NCI-H2227 treated with DMSO at 0.1 percent for 48 hours (cell line): ENCODE results near the gene DISP1.
"Not testable (repeated sequence)": the region's sequence is repeated elsewhere in the genome, so short reads cannot be mapped to it uniquely, and the experiment has no call there.

Experiments used
- DNase-seq: peaks from one replicate; lab custom pipeline; 2025; lab: John Stamatoyannopoulos, UW

Gene DISP1

DNA sequence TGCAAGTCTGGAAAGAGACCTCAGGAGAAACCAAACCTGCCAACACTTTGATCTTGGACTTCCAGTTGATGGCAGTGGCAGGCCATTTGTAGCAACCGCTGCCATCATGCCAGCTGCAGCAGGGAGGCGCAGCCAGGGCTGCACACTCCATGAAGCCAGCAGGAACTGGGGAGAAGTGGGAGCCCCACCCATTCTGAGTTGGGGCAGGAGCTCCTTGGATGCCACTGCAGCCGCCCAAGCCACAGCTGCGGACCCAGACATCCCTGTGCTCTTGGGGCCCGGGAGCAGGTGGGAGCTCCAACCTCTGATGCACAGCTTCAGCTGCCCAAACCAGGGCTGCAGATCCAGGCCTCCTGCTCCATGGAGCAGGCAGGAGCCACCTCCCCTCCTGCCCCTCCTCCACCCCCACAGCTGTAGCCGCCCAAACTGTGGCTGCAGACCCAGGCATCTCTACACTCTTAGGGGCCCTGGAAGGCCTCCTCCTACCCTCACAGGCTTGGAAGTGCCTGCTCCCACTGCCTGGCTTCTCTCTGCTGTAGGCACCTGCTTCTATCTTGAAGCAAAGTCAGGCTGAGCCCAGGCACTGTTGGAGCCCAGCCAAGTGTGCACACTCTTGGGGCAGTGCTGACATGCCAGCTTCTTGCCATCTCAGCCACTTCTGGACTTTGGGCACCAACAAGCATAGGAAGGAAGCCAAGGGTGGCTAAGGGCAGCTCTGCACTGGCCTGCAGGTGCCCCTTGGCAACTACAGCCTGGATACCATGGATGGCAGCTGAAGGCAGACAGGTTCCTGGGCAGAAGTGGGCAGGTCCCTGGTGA, 20.0 kb upstream of the DISP1 start:
- DNase-seq, result no peak

DNA sequence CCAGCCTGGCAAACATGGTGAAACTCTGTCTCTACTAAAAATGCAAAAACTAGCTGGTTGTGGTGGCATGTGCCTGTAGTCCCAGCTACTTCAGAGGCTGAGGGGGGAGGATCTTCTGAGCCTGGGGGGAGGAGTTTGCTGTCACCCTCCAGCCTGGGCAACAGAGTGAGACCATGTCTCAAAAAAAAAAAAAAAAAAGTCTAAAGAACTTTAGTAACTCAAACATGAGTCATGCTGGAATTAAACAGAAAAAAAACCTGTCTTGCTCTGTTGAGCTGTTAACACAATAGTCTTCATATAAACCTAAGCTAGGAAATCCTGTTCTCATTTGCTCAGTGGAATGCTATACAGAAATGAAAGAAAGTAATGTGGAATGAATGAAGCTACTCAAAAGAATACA, 16.7 kb upstream of the DISP1 start:
- no peak for DNase-seq

DNA sequence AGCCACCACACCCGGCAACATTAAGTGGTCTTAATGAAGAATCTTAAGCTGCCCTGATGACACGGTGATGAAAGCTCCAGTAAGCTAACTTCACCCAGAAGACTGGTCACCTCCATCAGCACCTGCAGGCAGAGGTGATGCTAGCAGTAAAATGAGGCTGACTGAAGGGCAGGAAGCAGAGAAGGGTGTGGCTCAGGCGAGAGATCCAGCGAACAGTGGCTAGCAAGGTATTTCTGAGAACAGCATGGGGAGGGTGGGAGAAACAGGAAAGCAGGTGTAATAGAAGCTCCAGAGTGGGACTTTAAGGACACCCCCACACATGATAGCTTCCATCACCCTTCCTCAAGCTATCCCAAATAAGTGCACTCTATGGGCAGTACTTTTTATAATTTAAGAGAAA, 15.9 kb upstream of the DISP1 start:
- DNase-seq, result no peak

DNA sequence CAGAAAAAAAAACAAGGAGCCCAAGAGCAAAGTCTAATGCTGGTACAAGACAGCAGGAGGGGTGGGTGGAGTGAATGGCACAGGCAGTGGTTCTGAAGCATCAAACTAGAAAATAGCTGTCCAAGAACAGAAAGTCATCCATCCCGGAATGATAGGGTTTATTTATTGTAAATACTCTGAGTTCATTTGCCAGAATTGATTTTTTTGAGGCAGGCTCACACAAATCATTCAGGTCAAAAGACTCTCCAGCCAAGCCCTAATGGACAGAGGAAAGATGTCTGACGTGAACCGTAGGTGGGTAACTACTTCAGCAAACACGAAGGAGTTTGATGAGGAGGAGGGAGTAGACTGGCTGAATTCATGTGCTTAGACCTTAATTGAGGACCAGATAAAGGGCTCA, 13.8 kb upstream of the DISP1 start:
- peak; percentile 19 for DNase-seq

DNA sequence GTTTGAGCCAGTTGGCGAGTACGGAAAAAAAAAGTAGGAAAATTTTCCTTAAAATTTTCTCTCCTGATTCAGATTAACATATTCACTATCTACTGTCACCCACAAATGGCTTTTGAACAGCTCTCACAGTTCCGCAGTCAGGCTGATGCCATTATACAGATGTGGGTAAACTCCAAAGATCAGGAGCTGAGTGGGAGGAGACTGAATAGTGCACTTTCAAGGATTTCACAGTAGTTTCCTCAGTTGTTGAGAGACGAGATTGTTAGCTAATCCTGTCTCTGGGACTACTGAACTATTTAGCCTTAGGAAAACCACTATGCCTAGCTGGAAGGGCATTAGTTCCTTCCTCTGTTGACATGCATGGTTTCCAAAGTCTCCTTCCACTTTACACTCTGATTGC, 3.2 kb upstream of the DISP1 start:
- no peak for DNase-seq

DNA sequence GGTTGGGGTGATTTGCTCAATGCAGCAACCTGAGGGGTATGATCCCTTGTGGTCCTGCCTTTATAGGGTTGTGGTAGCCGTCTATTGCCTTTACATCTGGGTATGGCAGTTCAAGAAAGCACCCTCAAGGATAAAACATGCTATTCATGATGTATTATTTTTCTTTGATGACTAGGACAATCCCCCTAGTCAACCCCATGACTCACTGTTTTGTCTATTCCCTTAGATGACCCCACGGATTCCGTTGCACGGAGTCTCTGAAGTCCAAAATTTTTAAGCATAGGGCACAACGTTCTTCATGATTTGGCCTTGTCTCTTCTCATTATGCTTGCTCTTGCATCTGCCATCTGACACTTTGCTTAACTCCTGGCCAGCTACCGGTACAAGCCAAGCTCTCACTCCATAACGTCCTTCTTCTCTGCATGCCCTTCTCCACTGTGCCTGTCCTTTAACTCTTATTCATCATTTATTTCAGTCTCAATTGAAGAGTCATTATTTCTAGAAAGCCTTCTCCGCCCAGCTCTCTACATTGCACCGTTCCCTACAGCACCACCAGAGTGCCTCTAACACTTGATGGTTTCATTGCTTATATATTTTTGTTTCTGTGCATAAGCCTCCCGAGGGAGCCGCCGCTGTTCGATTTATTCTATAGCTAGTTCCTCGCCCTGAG, 838 bp upstream of the DISP1 start:
- DNase-seq, result no peak

DNA sequence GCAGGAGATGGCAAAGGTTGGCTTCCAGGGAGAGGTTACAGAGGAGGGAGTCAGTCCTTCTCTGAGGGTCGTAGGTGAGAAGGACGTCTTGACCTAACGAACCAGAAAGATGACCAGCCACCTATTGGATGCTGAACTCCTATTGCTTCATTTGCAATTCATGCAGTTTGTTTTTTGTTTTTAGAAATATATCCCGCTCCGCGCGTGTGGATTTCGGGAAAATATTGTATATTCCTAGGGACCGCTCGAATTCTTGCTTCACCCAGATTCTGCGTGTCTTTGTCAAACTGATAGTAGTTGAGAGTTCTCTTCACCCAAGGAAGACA, 564 bp downstream of the DISP1 start:
- no peak for DNase-seq

DNA sequence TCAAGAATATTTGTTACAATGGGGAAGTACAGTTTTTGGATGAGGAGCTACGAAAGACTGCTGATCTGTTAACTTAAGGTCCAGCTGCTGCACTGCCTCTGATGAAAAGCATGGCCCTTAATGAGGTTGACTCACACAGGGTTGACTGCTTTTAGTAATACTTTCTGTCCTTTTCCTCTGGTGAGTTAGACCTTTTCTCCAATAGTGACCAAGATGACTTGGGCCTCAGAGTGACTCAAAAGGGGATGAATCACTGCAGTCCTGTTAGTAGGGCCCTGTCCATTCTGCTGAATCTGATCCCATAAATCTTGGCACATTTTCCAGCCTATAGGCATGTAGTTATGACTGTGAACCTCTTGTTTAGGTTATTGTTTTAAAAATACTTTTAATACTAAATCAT, 2.7 kb downstream of the DISP1 start:
- DNase-seq, result no peak

DNA sequence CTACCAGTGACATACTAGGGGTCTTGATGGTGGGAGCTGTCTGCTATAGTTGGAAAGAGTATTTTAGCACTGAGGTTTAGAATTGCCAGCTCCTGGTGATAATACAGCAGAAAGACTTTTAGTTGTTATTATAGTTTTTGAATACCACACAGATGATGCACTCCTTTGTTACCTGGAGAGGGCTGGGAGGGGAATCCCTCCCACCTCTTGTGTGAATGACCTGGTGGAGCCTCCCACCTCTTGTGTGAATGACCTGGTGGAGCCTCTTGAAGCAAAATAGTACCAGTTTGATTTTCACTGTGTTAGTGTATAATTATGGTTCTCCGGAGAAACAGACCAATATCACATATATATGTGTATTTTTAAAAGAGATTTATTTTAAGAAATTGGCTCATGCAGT, 3.3 kb downstream of the DISP1 start:
- DNase-seq, result peak; percentile 75

DNA sequence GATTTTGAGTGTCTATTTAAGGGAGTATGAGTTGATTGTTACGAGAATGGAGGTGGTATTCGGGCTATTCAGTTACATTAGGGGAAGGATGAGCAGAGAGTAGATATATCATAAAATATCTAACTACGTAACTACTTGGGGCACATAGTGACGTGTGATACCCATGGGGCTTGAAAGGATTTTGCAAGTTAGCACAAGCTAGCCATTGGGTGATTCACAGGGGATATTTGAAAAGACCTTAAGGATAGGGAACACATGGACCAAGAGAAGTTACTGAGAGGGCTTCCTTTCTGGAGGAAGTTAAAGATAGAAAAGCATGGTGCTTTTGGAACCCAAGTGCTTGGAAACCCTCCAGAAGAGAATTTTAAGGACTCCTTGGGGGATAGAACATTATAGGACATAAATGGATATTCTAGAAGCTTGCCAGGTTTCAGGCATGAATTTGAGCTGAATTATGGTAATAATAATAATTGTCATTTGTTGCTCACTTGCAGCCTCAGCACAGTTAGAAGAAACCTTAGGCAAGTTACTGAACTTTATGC, 5.4 kb downstream of the DISP1 start:
- no peak for DNase-seq

DNA sequence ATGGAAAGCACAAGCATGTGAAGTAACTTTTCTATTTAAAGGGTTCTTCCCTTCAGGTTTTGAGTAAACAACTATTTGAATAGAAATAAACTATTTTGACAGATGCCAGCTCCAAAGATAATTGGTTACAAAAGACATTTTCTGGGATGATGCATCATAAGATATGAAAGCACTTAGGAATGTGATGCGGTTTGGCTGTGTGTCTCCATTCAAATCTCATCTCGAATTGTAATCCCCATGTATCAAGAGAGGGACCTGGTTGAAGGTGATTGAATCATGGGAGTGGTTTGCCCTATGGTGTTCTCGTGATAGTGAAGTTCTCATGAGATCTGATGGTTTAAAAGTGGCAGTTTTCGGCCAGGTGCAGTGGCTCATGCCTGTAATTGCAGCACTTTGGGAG, 6.4 kb downstream of the DISP1 start:
- no peak for DNase-seq

DNA sequence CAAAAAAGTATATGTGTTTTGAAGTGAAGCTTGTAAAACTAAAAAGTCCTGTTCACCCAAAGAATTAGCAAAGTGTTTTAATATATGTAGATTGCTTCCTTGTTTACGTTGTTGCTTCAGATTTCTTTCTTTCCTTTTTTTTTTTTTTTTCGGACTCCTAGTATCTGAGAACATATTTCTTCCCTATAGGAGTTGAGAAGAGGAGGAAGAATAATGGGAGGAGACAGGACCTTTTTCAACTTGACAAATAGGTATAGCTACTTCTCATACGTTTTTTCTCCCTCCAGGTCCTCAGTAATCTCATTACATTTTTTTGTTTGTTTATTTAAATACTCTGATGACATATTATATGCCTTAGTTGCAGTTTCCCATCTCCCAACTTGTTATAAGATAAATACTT, 8.9 kb downstream of the DISP1 start:
- no peak for DNase-seq

DNA sequence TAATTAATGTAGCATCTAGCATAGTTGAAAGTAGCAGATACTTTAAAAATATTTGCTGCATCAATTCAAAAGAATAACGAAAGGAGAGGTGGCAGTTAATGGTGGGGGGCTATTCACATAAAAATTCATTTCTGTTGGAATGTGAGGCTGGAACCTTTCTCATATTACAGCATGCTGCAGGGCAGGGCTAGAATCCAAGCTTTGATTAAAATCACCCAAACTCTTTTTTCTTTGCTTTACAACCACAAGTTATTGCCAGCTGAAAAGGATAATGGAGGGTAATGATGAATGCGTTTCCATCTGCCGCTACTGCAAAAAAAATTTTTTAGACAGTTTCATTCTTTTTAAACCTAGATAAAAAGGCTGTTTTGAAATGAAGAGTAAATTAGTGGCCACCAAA, 9.8 kb downstream of the DISP1 start:
- peak; percentile 70 for DNase-seq

DNA sequence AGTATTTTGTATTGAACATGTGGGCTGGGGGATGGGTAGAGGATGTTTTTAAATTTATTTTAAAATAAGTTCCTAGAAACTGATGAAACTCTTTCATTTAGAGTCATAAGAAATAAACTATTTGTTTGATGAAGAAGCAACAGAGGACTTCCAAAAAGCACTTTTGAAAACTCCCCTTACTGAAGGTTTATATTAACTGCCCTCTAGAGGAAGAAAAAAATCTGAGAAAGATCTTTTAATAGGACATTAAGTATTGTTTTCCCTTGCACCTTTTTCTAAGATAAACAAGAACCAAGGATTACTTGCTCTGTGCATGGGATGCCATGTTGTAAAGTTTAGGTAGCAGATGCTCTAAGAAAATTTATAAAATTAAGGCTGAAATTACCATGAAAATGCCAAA, 14.1 kb downstream of the DISP1 start:
- DNase-seq, result no peak

DNA sequence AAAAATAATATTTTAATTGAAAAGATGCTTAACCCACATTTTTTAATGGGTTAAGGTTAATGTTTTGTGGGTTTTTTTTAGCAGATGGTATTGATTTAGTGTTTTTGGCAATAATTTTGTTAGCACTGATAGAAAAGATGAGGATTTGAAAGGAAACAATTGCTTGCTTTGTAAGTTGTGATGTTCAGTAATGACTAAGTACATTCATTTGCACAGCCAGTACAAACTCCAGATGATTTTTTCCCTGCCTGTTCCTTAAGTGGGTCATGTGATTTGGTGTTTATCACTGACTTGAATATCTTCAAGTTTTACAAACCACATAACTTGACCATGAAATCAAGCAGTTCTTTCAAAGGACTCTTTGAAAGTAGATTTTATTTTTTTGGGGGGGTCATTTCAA, 15.0 kb downstream of the DISP1 start:
- DNase-seq, result no peak

DNA sequence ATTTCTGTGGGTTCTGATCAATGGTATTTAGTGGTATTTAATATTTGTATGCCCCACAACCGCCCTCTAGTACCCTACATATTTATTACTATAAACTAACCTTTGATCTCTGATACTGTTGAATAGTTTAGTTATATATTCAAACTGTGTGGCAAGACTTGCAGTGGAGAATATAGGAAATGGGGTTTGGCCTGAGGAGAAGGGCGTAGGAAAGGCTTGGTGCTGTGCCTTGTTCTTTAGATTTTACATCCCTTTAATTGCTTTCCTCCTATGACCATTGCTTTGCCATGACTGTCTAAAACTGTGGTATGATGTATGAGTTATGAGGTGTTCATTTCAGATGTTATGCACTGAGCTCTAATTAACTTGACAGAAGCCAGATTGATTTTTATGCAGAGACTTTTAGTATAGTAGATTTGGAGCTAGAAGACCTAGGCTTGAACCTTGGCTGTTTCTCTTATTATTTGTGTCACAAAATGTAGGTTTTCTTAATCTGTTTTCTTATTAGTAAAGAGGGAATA, 18.6 kb downstream of the DISP1 start:
- no peak for DNase-seq

DNA sequence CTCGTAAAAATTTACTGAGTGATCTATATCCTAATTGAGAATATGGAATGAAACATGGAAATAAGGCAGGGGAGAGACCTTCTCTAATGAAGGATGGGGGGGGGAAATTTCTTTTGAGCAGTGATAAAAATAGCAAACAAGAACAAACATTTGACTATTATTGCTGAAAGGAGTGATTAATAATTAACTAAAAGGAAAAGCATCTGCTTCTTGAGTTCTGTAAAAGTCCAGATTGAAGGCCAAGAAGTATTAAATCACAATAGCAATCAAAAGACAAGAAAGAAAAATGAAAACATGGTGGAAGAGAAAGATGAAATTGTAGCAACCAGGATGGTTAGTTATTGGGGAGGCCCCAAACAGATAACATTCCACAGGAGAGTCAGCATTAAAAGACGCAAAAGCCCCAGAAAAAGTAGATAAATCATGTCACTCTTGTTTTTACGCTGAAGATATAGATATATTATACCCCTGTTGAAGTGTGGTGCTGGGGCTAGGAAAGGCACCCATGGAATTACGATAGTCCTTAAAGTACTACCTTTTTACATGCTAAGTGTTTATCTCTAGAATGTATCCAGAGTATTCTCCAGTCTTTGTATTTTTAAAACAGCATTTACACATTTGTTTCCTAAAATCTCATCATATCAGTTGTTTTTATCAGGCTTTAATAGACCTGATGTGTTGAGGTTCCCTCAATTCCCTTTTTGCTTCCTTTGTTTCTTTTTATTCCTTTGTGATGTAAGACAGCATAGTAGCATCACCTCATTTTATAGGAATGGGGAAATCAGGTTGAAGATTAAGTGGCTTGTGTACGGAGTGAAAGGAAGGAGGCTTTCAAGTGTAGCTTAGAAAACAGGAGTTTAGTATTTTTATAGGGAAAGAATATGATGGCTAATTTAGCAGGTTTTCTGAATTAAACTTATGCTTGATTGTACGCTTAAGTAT, 28.9 kb downstream of the DISP1 start:
- no peak for DNase-seq

DNA sequence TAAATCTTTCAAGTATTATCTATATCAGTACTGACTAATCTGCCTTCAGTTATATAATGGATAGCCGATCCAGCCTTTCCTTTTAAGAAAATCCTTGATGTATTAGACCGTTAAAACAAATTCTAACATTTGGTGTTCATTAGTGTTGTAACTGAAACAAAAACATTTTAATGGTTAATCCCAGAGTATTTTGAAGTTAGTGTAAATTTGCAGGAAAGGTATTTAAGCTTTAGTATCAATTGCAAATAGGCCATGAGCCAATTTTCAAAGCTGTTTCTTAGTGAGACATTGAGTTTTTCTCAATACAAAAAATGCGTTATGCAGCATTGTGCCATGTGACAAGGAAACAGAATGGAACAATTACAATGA, 29.6 kb downstream of the DISP1 start:
- no peak for DNase-seq

DNA sequence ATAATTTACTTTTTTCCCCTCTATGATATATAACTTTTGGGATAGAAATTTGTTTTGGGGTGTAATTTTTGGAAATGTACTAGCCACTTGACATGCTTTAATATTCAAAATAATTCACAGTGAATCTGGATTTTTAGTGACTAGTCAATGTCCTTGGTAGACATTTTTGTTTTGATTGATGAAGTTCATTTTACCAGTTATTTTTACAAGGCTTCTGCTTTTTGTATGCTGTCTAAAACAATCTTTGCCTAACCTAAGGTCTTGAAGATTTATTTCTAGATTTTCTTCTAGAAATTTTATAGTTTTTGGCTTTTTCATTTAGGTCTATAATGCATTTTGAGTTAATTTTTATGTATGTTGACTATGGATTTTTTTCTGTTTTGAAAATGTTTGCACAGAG, 30.9 kb downstream of the DISP1 start:
- no peak for DNase-seq

DNA sequence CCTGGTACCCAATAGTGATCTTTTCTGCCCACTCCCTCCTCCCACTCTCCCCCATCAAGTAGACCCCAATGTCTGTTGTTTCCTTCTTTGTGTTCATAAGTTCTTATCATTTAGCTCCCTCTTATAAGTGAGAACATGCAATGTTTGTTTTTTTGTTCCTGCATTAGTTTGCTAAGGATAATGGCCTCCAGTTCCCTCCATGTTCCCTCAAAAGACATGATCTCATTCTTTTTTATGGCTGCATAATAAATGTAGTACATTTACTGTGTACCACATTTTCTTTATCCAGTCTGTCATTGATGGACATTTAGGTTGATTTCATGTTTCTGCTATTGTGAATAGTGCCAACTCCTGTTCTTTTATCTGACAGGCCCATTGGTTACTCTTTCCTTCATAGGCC, 35.7 kb downstream of the DISP1 start:
- not testable (repeated sequence) for DNase-seq

DNA sequence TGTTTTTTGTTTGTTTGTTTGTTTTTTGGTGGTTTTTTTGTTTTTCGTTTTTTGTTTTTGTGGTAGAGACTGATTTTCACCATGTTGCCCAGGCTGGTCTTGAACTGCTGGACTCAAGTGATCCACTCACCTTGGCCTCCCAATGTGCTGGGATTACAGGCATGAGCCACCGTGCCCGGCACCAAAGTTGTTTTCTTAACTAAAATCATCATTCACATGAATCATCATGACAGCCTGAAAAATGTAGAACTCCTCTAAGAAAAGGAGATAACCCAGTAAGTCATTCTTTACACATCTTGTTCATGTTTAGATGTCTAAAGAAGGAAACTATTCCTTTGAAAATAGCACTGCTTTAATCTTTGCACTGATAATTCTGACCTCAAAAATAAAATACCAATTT, 37.5 kb downstream of the DISP1 start:
- DNase-seq, result no peak

DNA sequence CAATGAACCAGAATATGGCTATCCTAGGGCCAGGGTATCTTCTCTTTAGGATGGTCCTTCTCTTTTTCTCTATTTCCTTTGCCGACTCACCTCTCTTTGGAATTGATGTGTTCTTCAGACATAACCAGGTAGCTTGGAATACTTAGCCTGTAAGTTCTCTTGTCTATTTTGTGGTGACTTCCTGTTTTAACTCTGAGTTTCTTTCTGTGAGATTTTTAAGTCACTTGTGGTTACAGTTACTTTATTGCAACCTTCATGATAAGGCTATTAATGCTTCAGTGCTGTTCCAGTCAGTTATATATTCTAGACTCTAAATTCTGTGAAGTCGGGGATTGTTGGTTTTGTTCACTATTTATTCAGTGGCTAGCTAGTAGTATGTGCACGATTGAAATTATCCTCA, 46.2 kb downstream of the DISP1 start:
- DNase-seq, result no peak
